Measurements from ENCODE around the gene DMD.

DMD gene

DNA sequence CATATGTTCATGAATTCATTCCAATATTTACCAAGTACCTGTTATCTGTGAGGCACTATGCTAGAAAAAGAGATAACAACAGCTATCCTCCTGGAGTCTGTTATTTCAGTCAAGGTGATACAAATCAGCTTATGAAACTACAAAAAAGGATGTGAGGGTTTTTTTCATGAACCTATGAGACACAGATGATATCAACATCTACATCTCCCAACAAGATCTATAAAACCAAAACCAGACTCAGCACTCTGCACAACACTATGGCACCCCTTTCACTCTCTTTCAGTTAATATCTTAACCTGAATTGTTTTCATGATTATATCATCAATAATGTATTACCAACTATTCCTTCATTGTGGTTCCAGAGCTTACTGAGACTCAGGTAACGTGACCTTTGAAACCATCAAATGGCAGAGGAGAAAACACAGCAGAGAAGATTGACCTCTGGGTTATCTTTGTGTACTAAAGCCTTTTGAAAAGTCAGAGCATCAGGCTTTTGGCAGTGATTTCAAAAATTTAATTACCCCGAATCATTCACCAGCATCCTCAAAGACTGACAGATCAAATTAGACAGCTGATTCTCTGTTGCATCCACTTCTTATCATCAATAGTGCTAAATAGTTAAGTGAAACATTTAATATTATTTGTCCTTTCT lies 1894.9 kb downstream of the DMD start:
- no peak for DNase-seq

DNA sequence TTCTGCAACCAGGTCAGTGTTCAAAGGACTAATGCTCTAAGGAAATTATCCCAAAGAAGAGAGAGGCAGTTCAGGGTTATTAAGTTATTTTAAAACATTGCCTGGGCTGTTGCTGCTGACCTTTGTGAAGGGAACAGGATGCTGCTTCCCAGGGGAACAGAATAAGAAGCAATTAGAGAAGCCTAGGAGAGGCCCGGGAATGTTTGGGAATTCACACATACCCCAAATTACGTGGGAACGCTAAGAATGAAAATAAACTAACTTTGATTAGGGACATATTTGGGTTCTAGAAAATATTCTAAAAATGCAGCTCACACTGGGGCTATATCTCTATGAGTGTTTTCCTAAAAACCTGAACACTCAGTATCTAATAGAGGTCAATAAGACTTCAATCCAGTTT lies 1896.4 kb downstream of the DMD start:
- no peak for DNase-seq

DNA sequence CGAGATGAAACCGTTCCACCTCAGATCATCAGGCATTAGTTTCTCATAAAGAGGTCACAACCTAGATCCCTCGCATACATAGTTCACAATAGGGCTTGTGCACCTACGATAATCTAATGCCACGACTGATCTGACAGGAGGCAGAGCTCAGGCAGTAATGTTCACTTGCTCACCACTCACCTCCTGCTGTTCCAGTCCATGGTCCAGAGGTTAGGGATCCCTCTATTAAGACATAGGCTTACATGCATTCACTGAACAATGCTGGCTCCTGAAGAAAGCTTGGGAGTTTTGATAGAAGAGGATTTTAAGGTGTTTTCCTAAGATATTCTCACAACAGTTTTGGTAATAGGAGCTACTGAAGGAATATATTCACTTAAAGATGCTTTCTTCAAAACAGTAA lies 1903.4 kb downstream of the DMD start:
- DNase-seq = no peak

DNA sequence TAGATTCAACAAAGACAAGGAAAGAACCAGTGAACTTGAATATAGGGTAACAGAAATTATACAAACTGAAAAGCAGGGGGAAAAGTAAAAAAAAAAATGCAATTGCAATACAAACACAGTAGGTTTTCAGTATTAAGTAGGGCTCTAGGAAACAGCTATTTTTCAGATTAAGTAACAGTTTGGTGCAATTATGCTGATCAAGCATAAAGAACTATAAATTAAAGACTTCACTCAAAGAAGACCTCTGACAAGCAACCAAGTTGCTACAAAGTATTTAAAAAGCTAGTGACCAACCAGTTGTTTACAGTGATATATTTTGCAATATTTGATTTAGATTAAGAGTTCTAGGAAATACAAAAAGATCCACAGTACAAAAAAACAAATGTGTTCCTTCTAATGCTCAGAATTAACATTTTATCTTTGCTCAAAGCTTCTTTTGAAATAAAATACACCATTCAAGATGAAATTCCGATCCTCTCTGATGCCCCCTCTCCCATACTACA lies 1908.7 kb downstream of the DMD start:
- no peak for DNase-seq

DNA sequence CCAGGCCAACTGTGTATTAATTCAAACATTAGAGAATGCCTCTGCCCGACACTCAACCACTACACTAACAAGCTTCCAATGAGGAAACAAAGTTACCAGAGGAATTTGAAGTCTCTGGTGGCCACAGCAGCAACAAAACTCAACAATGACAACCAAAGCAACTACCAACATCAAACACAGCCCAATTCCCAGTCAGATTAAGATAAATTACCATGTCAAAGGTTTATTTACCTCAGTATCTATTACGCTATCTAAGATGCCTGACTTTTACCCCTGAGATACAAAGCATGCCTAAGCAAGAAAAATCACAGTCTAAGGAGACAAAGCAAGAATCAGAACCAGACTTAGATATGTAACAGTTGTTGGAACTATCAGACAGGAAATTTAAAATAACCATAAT lies 1909.4 kb downstream of the DMD start:
- no peak for DNase-seq

DNA sequence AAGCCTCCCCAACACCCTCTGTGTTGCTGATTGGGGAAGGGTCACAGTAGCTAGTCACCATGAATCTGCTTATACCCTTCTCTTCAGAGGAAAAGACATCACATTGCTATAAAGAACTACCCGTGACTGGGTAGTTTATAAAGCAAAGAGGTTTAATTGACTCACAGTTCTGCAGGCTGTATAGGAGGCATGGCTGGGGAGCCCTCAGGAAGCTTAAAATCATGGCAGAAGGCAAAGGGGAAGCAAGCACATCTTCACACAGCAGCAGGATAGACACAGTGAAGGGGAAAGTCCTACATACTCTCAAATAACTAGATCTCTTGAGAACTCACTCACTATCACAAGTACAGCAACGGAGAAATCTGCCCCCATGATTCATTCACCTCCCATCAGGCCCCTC lies 1910.1 kb downstream of the DMD start:
- DNase-seq = no peak

DNA sequence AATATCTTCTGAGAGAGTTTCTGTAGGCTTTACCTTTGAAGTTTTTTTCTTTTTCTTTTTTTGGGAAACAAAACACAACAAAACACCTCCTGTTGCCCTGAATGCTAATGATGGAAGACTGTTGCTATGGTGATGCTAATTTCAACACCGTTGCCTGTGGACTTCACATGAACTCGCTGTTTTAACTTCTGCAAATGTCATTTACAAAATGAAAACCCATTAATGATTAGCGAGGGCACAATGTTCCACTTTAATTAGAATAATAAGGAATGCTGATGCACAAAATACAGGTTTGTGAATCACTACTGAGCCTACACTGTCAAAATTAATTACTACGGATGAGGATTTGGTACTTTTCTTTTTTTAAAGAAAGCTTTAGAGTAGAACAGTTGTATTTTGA lies 1912.4 kb downstream of the DMD start:
- no peak for DNase-seq

DNA sequence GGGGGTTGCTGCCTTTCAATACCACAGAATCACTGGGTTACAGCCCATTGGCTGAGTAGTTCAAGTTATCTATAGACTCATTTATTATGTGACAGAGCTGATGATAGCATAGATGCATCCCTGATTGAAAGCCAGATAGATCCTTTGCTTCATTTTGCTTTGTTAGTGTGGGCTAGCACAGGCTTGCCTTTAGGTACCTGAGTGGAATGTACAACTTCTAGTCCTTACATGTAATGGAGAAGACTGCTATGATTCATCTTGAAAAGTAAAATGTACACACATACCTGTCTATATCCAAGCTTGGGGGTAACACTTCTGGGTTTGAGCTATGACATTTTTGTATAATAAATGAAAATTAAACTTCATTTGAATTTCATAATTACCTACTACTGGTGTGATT lies 1913.5 kb downstream of the DMD start:
- DNase-seq = no peak

DNA sequence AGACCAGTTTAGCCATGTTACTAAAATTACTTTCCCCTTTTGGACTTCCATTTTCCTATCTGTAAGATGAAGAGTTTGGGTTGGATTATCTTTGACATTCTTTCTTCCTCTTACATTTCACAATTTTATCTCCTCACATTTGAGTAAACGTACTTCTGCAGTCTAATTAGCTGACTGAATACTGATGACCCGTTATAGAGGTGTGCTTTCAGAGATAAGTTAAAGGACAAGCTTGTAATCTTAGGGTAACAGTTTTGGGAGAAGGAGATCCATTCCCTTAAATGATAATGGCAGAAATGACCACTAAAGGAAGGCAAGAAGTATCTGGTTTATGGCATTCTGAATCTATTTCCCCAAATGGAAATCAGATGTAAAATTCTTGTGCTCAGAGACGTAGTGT lies 1916.9 kb downstream of the DMD start:
- DNase-seq = no peak

DNA sequence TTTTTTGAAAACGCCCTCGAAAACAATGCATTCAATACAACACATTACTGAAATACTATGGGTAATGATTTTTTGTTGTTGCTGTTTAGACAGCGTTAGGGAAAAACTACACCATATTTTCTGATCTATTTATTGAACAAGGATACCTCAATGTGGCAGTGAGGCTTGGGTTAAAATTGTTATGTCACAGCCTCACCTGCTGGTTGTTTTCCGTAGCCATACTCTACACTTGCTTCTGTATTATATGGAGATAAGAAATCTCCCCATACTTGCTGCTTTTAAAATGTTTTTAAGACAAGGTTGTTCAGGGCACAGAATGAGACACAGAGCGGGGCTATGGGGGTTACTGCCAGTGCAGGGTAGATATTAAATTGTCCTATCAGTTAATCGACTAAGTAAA lies 1917.9 kb downstream of the DMD start:
- DNase-seq = no peak

DNA sequence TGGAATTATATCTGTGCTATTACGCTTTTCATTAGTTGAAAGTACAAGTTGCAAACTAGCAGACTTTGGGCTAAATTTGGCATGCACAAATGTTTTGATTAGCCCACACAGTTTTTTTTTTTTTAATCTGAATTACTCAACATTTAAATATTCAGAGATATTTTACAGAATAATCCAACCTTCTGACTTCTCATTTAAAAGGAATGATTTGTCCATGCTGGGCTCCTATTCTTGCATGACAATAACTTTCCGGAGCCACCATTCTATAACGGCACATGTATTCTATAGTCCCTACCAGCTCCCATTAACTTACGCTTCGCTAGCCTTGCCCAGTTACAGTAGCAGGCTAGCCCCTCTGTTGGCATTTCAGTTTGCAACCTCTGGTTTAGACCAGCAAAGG lies 1920.2 kb downstream of the DMD start:
- no peak for DNase-seq

DNA sequence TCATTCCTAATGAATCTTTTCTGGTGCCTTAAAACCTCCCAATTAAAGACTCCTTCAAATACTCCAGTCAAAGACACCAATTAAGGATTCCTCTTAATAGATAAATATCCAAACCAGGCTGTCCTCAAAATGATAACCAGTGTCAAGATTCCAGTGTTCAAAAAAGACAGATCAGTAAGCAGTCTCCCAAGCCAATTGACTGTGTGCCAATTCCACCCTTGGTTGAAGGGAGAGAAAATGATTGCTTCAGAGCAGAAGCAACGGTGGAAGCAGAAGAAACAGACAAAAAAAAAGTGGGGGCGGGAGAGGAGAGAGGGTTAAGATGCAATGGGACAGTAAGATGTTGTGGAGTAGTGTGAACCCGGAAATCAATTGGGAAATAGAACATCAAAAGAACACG lies 1923.5 kb downstream of the DMD start:
- no peak for DNase-seq

DNA sequence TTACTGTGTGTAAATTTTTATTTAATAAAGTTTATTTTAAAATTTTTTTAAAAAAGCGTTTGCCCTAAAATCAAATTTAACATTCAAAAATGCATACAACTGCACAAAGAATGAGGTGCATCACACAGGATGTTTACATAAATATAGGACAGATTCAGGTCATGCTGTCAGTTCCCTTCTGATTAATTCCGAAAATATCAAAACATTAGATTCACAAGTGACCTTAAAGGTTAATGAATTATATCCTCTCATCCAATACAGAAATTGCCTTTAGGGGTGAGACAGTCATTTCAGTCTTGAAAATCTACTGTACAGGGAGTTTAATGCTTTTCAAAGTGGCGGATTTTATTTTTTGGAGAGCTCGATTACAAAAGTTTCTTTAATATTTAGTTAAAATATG lies 1930.8 kb downstream of the DMD start:
- DNase-seq = no peak

DNA sequence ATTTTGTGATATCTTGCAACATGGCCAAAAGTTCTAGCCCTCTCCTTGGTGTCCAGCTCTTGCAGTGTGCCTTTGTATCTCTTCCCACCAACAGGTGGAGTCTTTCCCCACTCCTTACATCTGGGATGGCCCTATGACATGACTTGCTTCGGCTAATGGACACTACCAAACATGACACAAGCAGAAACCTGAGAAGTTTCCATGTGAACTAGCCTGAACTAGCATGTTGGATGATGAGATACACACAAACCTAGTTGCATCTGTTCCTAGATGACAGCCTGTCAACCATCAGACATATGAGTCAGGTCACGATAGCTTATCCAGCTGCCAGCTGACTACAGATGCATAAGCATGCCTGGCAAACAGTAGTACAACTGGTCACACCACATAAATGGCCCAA lies 1932.0 kb downstream of the DMD start:
- DNase-seq = no peak

DNA sequence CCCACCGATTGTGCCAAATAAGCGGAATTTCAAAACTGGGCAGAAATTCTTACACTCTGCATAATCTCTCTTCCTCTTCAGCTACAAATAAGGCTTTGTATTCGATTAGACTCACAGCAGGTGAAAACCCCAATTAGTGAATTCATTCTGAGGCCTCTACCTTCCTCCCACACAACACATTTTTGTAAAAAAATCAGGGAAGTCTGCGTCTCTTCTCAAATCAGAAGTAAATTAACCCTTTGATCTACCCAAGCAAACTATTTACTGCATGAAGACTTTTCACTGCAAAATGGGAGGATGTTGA lies 1938.9 kb downstream of the DMD start:
- DNase-seq = no peak

DNA sequence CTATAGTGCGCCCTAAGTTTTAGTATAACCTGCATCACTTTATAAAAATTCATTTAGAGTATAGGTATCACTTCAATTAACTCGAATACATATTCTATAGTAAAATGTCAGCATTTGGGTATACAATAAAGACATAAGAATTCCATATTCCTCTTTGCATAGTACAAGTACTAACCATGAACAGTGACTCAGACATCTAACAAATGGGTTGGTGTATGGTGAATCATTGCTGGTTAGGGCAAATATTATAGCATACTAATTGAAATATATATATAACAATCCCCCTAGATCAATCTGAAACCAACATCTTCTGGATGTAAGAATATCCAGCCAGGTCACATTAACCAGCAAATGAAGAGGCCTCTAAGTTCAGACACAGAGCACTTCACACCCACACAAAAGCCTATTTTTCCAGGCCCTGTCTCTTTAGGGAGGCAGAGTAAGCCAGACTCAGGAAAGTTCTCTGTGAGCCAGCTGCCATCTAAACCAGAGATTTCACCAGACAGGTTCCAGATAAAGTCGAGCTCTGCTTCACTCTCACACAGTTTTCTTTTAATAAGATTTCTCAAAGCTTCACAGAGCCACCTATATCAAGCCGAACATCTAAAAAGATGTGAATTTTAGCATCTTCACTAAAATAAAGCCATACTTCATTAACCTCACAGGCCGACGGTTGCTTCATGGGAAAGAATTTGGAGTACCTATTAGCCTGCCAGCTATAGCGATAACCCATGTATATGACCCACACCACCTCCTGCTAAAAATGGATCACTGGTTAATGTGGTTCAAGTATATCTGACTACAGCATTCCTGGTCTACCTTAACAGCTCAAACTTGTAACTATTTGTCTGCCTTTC lies 1939.5 kb downstream of the DMD start:
- DNase-seq = no peak

DNA sequence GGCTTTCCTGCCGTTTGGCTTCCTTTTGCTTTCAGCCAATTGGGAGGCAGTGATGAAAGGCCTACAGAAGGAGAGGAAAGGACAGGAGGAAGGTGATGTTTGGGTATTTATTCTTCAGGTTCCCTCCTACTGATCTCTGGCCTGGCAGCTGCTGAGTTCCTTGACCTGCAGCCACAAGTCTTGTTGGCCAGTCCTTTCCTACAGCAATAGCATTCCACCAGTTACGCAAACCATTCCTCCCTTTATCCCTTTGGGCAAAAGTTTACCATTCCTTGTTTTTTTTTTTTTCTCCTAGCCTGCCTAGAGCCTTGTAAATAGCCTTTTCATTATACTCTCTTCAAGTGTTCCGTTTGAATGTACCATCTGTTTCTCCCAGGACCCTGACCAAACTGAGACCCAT lies 1941.4 kb downstream of the DMD start:
- DNase-seq = no peak

DNA sequence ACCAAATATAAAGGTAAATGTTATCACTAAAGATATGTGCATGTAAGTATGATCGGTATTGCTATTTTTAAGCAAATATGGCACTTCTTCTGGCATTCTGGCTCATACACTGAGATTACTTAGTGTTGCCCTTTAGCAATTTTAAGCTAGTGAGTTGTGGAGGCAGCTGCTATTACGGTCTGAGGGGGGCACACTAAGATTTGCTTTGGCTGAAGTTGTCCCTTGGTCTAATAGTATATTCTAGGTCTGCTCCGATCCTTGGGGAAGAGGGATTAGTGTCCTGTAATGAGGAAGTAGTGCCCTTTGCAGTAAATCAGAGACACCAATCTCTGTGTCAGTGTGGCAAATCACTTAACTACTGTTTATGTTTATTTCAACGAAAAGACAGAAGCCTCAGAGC lies 1943.0 kb downstream of the DMD start:
- DNase-seq = no peak

DNA sequence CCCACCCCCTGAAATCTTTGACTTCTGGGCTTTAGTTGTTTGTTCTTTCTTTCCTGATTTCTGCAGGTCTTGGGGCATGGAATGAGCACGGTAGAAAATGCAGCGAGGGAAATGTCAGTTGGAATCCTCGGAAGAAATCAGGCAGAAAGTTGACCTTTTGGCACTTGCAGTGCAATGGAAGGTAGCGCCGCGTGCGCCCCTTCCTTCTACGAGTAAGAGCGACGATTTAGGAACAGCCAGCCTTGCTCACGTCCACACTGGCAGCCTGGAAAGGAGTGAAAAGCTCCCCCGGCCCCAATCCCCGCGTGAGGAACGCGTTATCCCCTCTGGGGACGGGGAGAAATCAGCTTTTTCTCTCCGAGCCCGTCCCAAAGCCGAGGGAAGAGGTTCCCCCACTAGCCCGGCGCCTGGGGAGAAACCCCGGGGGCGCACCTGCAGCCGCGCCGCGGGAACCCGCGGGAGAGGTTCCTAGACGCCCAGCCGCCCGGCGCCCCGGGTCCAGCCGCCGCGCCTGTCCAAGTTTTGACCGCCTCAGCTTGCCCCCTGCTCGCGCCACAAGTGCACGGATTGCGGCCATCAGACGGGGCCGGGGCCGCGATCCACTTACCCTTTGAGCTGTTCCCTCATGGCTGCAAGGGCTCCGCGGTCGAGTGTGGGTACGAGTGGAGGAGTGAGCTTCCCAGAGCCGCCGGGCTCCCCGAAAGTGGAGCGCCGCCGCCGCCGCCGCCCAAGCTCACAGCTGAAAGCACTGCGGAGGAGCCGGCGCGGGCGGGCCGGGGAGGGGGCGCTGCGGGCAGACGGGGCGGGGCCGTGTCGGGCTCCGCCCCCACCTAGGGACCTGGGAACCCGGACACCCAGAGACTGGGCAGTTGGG lies 1944.9 kb downstream of the DMD start:
- no peak for DNase-seq

DNA sequence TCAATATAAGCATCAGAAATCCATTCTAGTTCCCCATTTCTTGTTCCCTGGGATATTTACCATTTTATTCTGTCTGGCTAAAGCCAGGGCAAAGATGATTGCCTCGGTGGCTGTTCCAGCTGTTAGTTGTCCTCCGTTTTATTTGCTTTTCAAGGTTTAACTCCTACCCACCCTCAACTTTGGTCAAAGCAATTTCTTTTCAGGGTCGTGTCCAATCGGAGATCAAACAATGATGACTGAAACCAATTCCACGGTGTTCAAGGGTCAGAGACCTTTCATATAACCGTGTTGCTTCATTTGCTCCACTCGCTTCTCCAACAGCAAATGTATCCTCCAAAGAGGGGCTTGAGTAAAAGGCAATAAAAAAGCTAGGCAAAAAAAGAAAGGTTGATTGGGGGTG lies 1946.0 kb downstream of the DMD start:
- no peak for DNase-seq

DNA sequence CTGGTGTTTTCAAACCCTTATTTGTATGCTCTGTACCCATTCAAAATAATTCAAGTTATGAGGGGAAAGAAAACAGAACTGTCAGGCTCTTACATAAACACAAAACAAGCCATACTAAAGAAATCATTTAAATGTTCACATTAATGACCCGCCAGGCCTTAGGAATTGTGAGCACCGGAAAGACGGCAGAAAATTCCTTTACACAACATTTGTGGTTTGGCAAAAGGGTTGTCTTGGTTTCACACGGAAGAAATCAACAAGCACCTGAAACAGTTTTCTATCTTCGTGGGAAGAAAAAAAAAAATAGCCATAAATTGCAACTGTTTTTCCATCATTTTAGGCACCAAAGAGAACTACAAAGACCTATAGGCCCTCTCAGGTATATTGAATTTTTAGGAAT lies 1951.0 kb downstream of the DMD start:
- no peak for DNase-seq

DNA sequence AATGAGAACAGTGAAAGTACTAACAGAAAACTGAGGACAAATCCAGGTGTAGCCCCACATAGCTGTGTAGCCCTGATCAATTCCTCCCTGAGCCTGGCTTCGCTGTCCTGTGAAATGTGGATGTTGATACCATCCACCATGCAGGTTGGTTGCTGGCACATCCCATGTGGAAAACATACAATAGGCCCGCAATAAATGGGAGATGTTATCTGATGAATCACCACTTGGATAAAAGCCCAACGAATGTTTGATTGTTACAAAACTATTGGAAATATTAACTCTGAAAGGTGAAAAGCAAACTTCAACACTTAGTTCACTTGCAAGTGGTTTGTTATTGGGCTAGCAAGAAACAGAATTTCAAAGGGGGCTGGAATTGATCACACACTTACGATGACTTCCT lies 1953.2 kb downstream of the DMD start:
- DNase-seq = no peak

DNA sequence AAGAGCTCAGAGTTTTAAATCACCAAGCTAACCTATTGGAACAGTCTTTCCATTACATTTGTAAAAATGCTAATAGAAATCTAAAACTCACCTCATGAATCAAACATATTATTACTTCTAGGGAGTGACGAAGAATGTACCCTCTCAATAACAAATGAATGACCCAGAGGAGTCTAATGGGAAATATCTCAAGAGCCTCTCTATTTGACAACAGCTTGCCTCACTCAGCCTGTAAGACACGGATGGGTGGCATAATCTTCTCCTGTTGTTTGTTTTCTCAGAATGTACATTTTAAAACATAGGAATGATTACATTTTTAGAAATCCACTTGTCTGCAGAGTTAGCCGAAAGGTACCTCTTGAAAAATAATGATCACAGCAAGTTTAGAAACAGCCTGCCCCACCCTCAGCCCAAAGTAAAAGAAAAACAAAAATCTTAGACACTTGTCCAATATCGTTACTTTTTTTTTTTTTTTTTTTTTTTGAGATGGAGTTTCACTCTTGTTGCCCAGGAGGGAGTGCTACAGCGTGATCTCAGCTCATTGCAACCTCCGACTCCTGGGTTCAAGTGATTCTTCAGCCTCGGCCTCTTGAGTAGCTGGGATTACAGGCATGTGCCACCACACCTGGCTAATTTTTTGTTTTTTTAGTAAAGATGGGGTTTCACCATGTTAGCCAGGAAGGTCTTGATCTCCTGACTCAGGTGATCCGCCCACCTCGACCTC lies 1955.9 kb downstream of the DMD start:
- DNase-seq = no peak

Measured in GF-D8 (cell line).